Lung (tissue), 12 donors: ENCODE results near the gene LURAP1L. TPM values are rescaled to one million over a fixed set of nuclear protein-coding genes. Genes with fewer than 3 reads are reported as not detected.

Source experiments
- ATAC-seq: fragments of 200-7000 bp; cut with Tn5 transposase; one replicate; pipeline ENCODE4 v1.9.1; 2020; ENCODE audit warnings: moderate number of reproducible peaks; ENCODE audit not compliant: insufficient read depth, low FRiP score
- DNase-seq, 3 donors: peaks; one replicate each; pipeline ENCODE4 v3.0.0-alpha.2; 2013 to 2017
- H3K27ac ChIP-seq, 2 donors: one replicate each; pipeline ENCODE4 v1.5.1; 2013; ENCODE audit warnings: mild to moderate bottlenecking in 2 of 2, moderate library complexity in 2 of 2, control low read depth in 1 of 2, inconsistent platforms in 1 of 2, low read depth in 1 of 2, low read length in 1 of 2
- H3K27me3 ChIP-seq, 3 donors: one replicate each; pipeline ENCODE4 v1.5.1; 2013; ENCODE audit warnings: low read length in 2 of 3; ENCODE audit not compliant: control insufficient read depth in 3 of 3, insufficient read depth in 3 of 3
- H3K36me3 ChIP-seq, 4 donors: one replicate each; pipeline ENCODE4 v1.5.1; 2013; ENCODE audit warnings: low read length in 4 of 4, mild to moderate bottlenecking in 1 of 4, moderate library complexity in 1 of 4; ENCODE audit not compliant: control insufficient read depth in 4 of 4, insufficient read depth in 4 of 4
- H3K4me1 ChIP-seq, 5 donors: one replicate each; pipeline ENCODE4 v1.5.1; 2013; ENCODE audit warnings: low read length in 5 of 5, mild to moderate bottlenecking in 2 of 5, moderate library complexity in 1 of 5; ENCODE audit not compliant: control insufficient read depth in 5 of 5, insufficient read depth in 5 of 5
- H3K4me3 ChIP-seq: one replicate; pipeline ENCODE4 v1.5.1; 2013; ENCODE audit warnings: mild to moderate bottlenecking, control low read depth, moderate library complexity
- H3K9ac ChIP-seq, 2 donors: one replicate each; pipeline ENCODE4 v1.5.1; 2013; ENCODE audit warnings: low read length in 2 of 2, control low read depth in 1 of 2; ENCODE audit not compliant: insufficient read depth in 1 of 2
- H3K9me3 ChIP-seq, 4 donors: one replicate each; pipeline ENCODE4 v1.5.1; 2013; ENCODE audit warnings: low read length in 3 of 4, mild to moderate bottlenecking in 1 of 4, moderate library complexity in 1 of 4; ENCODE audit not compliant: control insufficient read depth in 4 of 4, insufficient read depth in 3 of 4
- CTCF ChIP-seq: IDR thresholded peaks from 2 replicates; pipeline ENCODE4 v1.5.1; 2012; ENCODE audit warnings: mild to moderate bottlenecking; ENCODE audit errors: control extremely low read depth, extremely low read depth
- WGBS, 2 donors: extraction: QIAGEN DNeasy Blood & Tissue Kit; methylation state at CpG; one replicate each; pipeline ENCODE4 v1.1.7; 2013; 5-methylcytosine and 5-hydroxymethylcytosine counted together
- polyA plus RNA-seq, 2 donors: library from polyadenylated mRNA; stranded (reverse); fragments of 200-250 nt; gene quantifications; one replicate each; pipeline ENCODE4 v1.2.1, GENCODE V29; 2013
- total RNA-seq, 2 donors: library from RNA; depleted of rRNA in 1 of 2; stranded (reverse); fragments of >200 nt in 1 of 2; gene quantifications; one replicate each; pipeline ENCODE4 v1.2.1, GENCODE V29; 2014 to 2021
- donor health status: control.
- donor health status: control.
- donor health status: Bipolar disorder and iron deficiency.
- donor health status: healthy.
- donor health status: DM: yes; HTN: yes; CAD: no.

LURAP1L gene
- total and polyA plus RNA-seq, 4 donors: 24.9 to 104 (median 30.1) TPM

- no peak overlapping the region for H3K27ac ChIP-seq
- H3K9ac ChIP-seq: no peak overlapping the region
- ATAC-seq (no peak), DNase-seq (peak in 2 of 3 donors; percentile 90 to 92)
- no peak for TF ChIP-seq CTCF
- no peaks in the 10 kb centered on the region for H3K36me3 ChIP-seq
- H3K9me3 ChIP-seq: peaks cover 0 to 6% (median under 1%) of the 10 kb centered on the region in 4 donors
- no peaks in the 10 kb centered on the region for H3K27me3 ChIP-seq
- H3K4me3 ChIP-seq: no peak overlapping the region
- peaks cover 0 to 32% (median 8%) of the 10 kb centered on the region in 5 donors for H3K4me1 ChIP-seq
Measured at GRCh38 chr9:12730927-12731326, 43.9 kb upstream of the LURAP1L start.

- Histone ChIP-seq H3K27ac (no peak overlapping the region), H3K4me3 (no peak overlapping the region), H3K4me1 (peaks cover 0 to 32% (median 8%) of the 10 kb centered on the region in 5 donors), H3K36me3 (no peaks in the 10 kb centered on the region), H3K9me3 (peaks cover 0 to 6% (median under 1%) of the 10 kb centered on the region in 4 donors), H3K27me3 (no peaks in the 10 kb centered on the region), H3K9ac (no peak overlapping the region)
- no peak for DNase-seq
- no peak for TF ChIP-seq CTCF
- no peak for ATAC-seq
- WGBS, 2 donors: 78 to 88% methylated on average over 3 of the region's 3 CpGs
Measured at GRCh38 chr9:12732971-12733370, 41.8 kb upstream of the LURAP1L start.

- peaks cover 0 to 6% (median under 1%) of the 10 kb centered on the region in 4 donors for H3K9me3 ChIP-seq
- no peak overlapping the region for H3K9ac ChIP-seq
- no peak overlapping the region for H3K4me3 ChIP-seq
- no peak for TF ChIP-seq CTCF
- H3K27ac ChIP-seq: no peak overlapping the region
- no peaks in the 10 kb centered on the region for H3K36me3 ChIP-seq
- peaks cover 0 to 22% (median 2%) of the 10 kb centered on the region in 5 donors for H3K4me1 ChIP-seq
- H3K27me3 ChIP-seq: no peaks in the 10 kb centered on the region
- WGBS, 2 donors: 38 to 42% methylated on average over 3 of the region's 3 CpGs
- DNase-seq (peak in 1 of 3 donors; percentile 35), ATAC-seq (no peak)
Measured at GRCh38 chr9:12735665-12736064, 39.2 kb upstream of the LURAP1L start.

GRCh38 chr9:12737871-12738270, 36.9 kb upstream of the LURAP1L start:
- ATAC-seq (no peak), DNase-seq (no peak)
- Histone ChIP-seq H3K27ac (no peak overlapping the region), H3K9me3 (peaks cover 0 to 6% (median under 1%) of the 10 kb centered on the region in 4 donors), H3K36me3 (no peaks in the 10 kb centered on the region), H3K4me1 (peaks cover 0 to 12% (median 0%) of the 10 kb centered on the region in 5 donors), H3K4me3 (no peak overlapping the region), H3K9ac (no peak overlapping the region), H3K27me3 (no peaks in the 10 kb centered on the region)
- WGBS, 2 donors: 0 to 3% methylated on average over 1 of the region's 1 CpG
- TF ChIP-seq CTCF: no peak
